ENCODE data around the gene PDZD2. TPM values are rescaled to one million over a fixed set of nuclear protein-coding genes. Genes with fewer than 3 reads are reported as not detected.

Gene PDZD2
- total RNA-seq, 1 donor from 2014 or later, result 1.1 TPM

GRCh38 chr5:32082701-32083100, 443.8 kb downstream of the PDZD2 start:
- no peak overlapping the region for H3K27ac ChIP-seq
- no peaks in the 10 kb centered on the region for H3K9me3 ChIP-seq (ENCODE audit: low read depth)
- DNase-seq (ENCODE audit: low spot score), result no peak
- peaks cover 2% of the 10 kb centered on the region for H3K27me3 Mint-ChIP-seq (ENCODE audit: insufficient read depth, low read depth)
- H3K79me2 ChIP-seq (ENCODE audit: low read depth), result no peaks in the 10 kb centered on the region
- no peaks in the 10 kb centered on the region for H3K4me1 Mint-ChIP-seq
- no peak overlapping the region for H3K4me3 ChIP-seq
- H3K4me1 ChIP-seq, result no peaks in the 10 kb centered on the region
- no peak overlapping the region for H3K4me3 Mint-ChIP-seq
- no peaks in the 10 kb centered on the region for H3K9me3 Mint-ChIP-seq
- no peak for TF ChIP-seq EZH2phosphoT487 (IDR thresholded peaks at IDR 0.05)
- no peak for TF ChIP-seq CTCF (IDR thresholded peaks at IDR 0.05)
- no peak for TF ChIP-seq EZH2 (IDR thresholded peaks at IDR 0.05)
- no peak overlapping the region for H3K4me2 ChIP-seq
- H3K27ac Mint-ChIP-seq, result no peak overlapping the region
- no peak overlapping the region for H2AFZ ChIP-seq (replicated peaks)
- H3K9ac ChIP-seq, result no peak overlapping the region
- H4K20me1 ChIP-seq (ENCODE audit: low read depth), result no peaks in the 10 kb centered on the region
- H3F3A ChIP-seq (ENCODE audit: low read depth), result no peaks in the 10 kb centered on the region
- peaks cover 2% of the 10 kb centered on the region for H3K36me3 Mint-ChIP-seq
- no peaks in the 10 kb centered on the region for H3K36me3 ChIP-seq
- H3K27me3 ChIP-seq, result no peaks in the 10 kb centered on the region

- Mint-ChIP-seq H3K27me3 (ENCODE audit: insufficient read depth, low read depth) (peaks cover 2% of the 10 kb centered on the region), H3K9me3 (no peaks in the 10 kb centered on the region), H3K4me1 (no peaks in the 10 kb centered on the region), H3K27ac (no peak overlapping the region), H3K36me3 (peaks cover 2% of the 10 kb centered on the region), H3K4me3 (no peak overlapping the region)
- no peak overlapping the region for H2AFZ ChIP-seq (replicated peaks)
- H3K4me1 ChIP-seq, result no peaks in the 10 kb centered on the region
- no peaks in the 10 kb centered on the region for H3K27me3 ChIP-seq
- H3K4me2 ChIP-seq, result no peak overlapping the region
- H3K79me2 ChIP-seq (ENCODE audit: low read depth), result no peaks in the 10 kb centered on the region
- no peaks in the 10 kb centered on the region for H3F3A ChIP-seq (ENCODE audit: low read depth)
- no peaks in the 10 kb centered on the region for H4K20me1 ChIP-seq (ENCODE audit: low read depth)
- no peak overlapping the region for H3K4me3 ChIP-seq
- no peaks in the 10 kb centered on the region for H3K36me3 ChIP-seq
- no peak overlapping the region for H3K9ac ChIP-seq
- no peak overlapping the region for H3K27ac ChIP-seq
- DNase-seq (ENCODE audit: low spot score), result no peak
- TF ChIP-seq CTCF (IDR thresholded peaks at IDR 0.05), result no peak
- no peak for TF ChIP-seq EZH2phosphoT487 (IDR thresholded peaks at IDR 0.05)
- TF ChIP-seq EZH2 (IDR thresholded peaks at IDR 0.05), result no peak
- no peaks in the 10 kb centered on the region for H3K9me3 ChIP-seq (ENCODE audit: low read depth)
These were observed 445.1 kb downstream of the PDZD2 start for GRCh38 chr5:32083981-32084430.

GRCh38 chr5:32087086-32088082, 448.5 kb downstream of the PDZD2 start:
- Mint-ChIP-seq H3K4me1 (no peaks in the 10 kb centered on the region), H3K36me3 (peaks cover 2% of the 10 kb centered on the region), H3K27me3 (ENCODE audit: insufficient read depth, low read depth) (peaks cover 2% of the 10 kb centered on the region), H3K9me3 (no peaks in the 10 kb centered on the region), H3K4me3 (no peak overlapping the region), H3K27ac (no peak overlapping the region)
- Histone ChIP-seq H3K4me3 (no peak overlapping the region), H3K4me2 (no peak overlapping the region), H3K4me1 (no peaks in the 10 kb centered on the region), H3K27ac (no peak overlapping the region), H3K9me3 (ENCODE audit: low read depth) (no peaks in the 10 kb centered on the region), H4K20me1 (ENCODE audit: low read depth) (no peaks in the 10 kb centered on the region), H3K36me3 (no peaks in the 10 kb centered on the region), H3K27me3 (no peaks in the 10 kb centered on the region), H3K9ac (no peak overlapping the region), H3K79me2 (ENCODE audit: low read depth) (no peaks in the 10 kb centered on the region), H3F3A (ENCODE audit: low read depth) (no peaks in the 10 kb centered on the region), H2AFZ (replicated peaks) (no peak overlapping the region)
- no peak for DNase-seq (ENCODE audit: low spot score)
- TF ChIP-seq EZH2 (IDR thresholded peaks at IDR 0.05) (no peak), CTCF (IDR thresholded peaks at IDR 0.05) (no peak), EZH2phosphoT487 (IDR thresholded peaks at IDR 0.05) (no peak)

Data from neural progenitor cell (in vitro differentiated cells).